Adipocyte (in vitro differentiated cells): ENCODE measurements around the gene TRAPPC11.

Experiments used
- DNase-seq: peaks from one replicate; pipeline ENCODE4 v3.0.0-alpha.2; 2015; ENCODE audit warnings: low read depth
- H3K27me3 ChIP-seq: replicated peaks from 2 replicates; pipeline ENCODE4 v1.7.0; 2013; ENCODE audit warnings: mild to moderate bottlenecking, low read length, moderate library complexity; ENCODE audit not compliant: control insufficient read depth, insufficient read depth
- H3K36me3 ChIP-seq: 2 replicates; pipeline ENCODE4 v1.7.0; 2013; ENCODE audit warnings: low read length, mild to moderate bottlenecking, moderate library complexity; ENCODE audit not compliant: control insufficient read depth, insufficient read depth, severe bottlenecking
- H3K4me1 ChIP-seq: 2 replicates; pipeline ENCODE4 v1.7.0; 2013; ENCODE audit warnings: mild to moderate bottlenecking, low read length, moderate library complexity; ENCODE audit not compliant: control insufficient read depth, insufficient read depth
- H3K4me3 ChIP-seq: 2 replicates; pipeline ENCODE4 v1.7.0; 2013; ENCODE audit warnings: mild to moderate bottlenecking, low read length, moderate library complexity
- H3K9ac ChIP-seq: 2 replicates; pipeline ENCODE4 v1.7.0; 2013; ENCODE audit warnings: mild to moderate bottlenecking, low read length, moderate library complexity
- H3K9me3 ChIP-seq: 2 replicates; pipeline ENCODE4 v1.7.0; 2013; ENCODE audit warnings: mild to moderate bottlenecking, low read length, moderate library complexity; ENCODE audit not compliant: control insufficient read depth

Gene TRAPPC11

GRCh38 chr4:183738961-183739360 lies 79.9 kb downstream of the TRAPPC11 start:
- Histone ChIP-seq H3K9me3 (no peaks in the 10 kb centered on the region), H3K9ac (no peak overlapping the region), H3K4me3 (no peak overlapping the region), H3K36me3 (no peaks in the 10 kb centered on the region), H3K27me3 (no peaks in the 10 kb centered on the region), H3K4me1 (peaks cover 3% of the 10 kb centered on the region)
- DNase-seq = no peak

GRCh38 chr4:183746305-183747229 lies 87.5 kb downstream of the TRAPPC11 start:
- Histone ChIP-seq H3K4me1 (peaks cover 4% of the 10 kb centered on the region), H3K4me3 (no peak overlapping the region), H3K36me3 (no peaks in the 10 kb centered on the region), H3K27me3 (no peaks in the 10 kb centered on the region), H3K9ac (no peak overlapping the region), H3K9me3 (peaks cover 4% of the 10 kb centered on the region)
- DNase-seq = peak; percentile 37

GRCh38 chr4:183747380-183747779 lies 88.3 kb downstream of the TRAPPC11 start:
- H3K4me3 ChIP-seq = no peak overlapping the region
- DNase-seq = no peak
- H3K4me1 ChIP-seq = peaks cover 4% of the 10 kb centered on the region
- peaks cover 6% of the 10 kb centered on the region for H3K9me3 ChIP-seq
- no peaks in the 10 kb centered on the region for H3K36me3 ChIP-seq
- no peak overlapping the region for H3K9ac ChIP-seq
- no peaks in the 10 kb centered on the region for H3K27me3 ChIP-seq

GRCh38 chr4:183747931-183748670 lies 89.0 kb downstream of the TRAPPC11 start:
- H3K9me3 ChIP-seq = peaks cover 6% of the 10 kb centered on the region
- no peak for DNase-seq
- peaks cover 4% of the 10 kb centered on the region for H3K4me1 ChIP-seq
- no peak overlapping the region for H3K4me3 ChIP-seq
- H3K36me3 ChIP-seq = no peaks in the 10 kb centered on the region
- H3K27me3 ChIP-seq = no peaks in the 10 kb centered on the region
- H3K9ac ChIP-seq = no peak overlapping the region

DNA sequence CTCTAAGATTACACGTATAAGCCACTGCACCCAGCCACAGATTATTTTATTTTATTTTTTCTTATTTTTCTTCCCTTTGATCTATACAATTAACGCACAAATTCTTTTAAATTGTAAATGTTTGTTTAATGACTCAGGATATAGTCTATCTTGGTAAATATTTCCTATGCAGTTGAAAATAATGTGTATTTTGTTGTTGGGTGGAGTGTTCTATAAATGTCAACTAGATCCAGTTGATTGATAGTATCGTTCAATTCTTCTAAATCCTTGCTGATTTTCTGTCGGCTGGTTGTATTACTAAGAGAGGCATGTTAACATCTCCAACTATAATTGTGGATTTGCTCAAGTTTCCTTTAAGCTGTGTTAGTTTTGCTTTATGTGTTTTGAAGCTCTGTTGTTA lies 92.0 kb downstream of the TRAPPC11 start:
- DNase-seq = no peak
- no peak overlapping the region for H3K4me3 ChIP-seq
- peaks cover 6% of the 10 kb centered on the region for H3K9me3 ChIP-seq
- H3K36me3 ChIP-seq = no peaks in the 10 kb centered on the region
- peaks cover 4% of the 10 kb centered on the region for H3K4me1 ChIP-seq
- no peaks in the 10 kb centered on the region for H3K27me3 ChIP-seq
- no peak overlapping the region for H3K9ac ChIP-seq

GRCh38 chr4:183755596-183755995 lies 96.5 kb downstream of the TRAPPC11 start:
- Histone ChIP-seq H3K9me3 (peaks cover 6% of the 10 kb centered on the region), H3K9ac (no peak overlapping the region), H3K36me3 (no peaks in the 10 kb centered on the region), H3K27me3 (no peaks in the 10 kb centered on the region), H3K4me3 (no peak overlapping the region), H3K4me1 (peaks cover 20% of the 10 kb centered on the region)
- DNase-seq = no peak

GRCh38 chr4:183757060-183757459 lies 98.0 kb downstream of the TRAPPC11 start:
- H3K27me3 ChIP-seq = no peaks in the 10 kb centered on the region
- H3K9ac ChIP-seq = no peak overlapping the region
- no peak for DNase-seq
- peaks cover 24% of the 10 kb centered on the region for H3K4me1 ChIP-seq
- no peak overlapping the region for H3K4me3 ChIP-seq
- no peaks in the 10 kb centered on the region for H3K36me3 ChIP-seq
- no peaks in the 10 kb centered on the region for H3K9me3 ChIP-seq

DNA sequence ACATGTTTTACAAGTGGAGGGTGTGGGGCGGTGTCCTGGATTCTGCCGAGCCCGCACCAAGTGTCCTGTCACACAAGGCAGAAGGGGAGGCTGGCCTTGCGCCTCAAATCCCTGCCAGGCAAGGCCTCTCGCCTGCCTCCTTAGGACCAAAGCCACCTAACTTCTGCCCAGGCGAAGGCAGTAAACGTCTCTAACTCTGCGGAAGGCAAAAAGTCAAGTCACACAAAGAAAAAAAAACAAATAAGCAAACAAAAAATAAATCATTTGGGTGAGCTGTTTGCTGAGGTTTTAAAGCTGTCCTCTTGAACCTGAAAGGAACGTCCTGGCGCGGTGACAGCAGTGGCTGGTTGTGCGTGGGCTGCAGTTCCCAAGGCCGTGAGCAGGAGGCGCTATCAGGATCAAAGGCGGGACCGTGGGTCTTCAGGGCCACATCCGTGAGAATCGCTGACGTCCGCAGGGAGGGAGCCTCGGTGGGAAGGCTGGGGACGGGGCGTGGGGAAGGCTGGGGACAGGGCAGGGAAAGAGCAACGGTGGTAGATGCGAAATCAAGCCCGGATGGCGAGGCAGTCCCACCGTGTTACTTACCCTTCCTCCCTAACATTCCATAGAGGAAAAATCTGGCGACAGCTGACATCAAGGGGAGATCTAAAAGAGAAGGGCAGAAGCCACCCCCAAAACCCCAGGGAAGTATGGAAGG lies 99.1 kb downstream of the TRAPPC11 start:
- peak overlapping the region; percentile 73 for H3K4me3 ChIP-seq
- peak overlapping the region; percentile 67 for H3K9ac ChIP-seq
- peaks cover 3% of the 10 kb centered on the region for H3K27me3 ChIP-seq
- no peaks in the 10 kb centered on the region for H3K9me3 ChIP-seq
- DNase-seq = no peak
- no peaks in the 10 kb centered on the region for H3K36me3 ChIP-seq
- H3K4me1 ChIP-seq = peaks cover 24% of the 10 kb centered on the region

- Histone ChIP-seq H3K27me3 (peaks cover 3% of the 10 kb centered on the region), H3K4me3 (peak overlapping the region; percentile 73), H3K4me1 (peaks cover 24% of the 10 kb centered on the region), H3K9ac (peak overlapping the region; percentile 67), H3K36me3 (no peaks in the 10 kb centered on the region), H3K9me3 (no peaks in the 10 kb centered on the region)
- no peak for DNase-seq
Measured at GRCh38 chr4:183758758-183759447, 99.8 kb downstream of the TRAPPC11 start.

- peaks cover 3% of the 10 kb centered on the region for H3K27me3 ChIP-seq
- no peaks in the 10 kb centered on the region for H3K9me3 ChIP-seq
- H3K9ac ChIP-seq = no peak overlapping the region
- DNase-seq = no peak
- no peak overlapping the region for H3K4me3 ChIP-seq
- no peaks in the 10 kb centered on the region for H3K36me3 ChIP-seq
- peaks cover 24% of the 10 kb centered on the region for H3K4me1 ChIP-seq
Measured at GRCh38 chr4:183760326-183760725, 101.2 kb downstream of the TRAPPC11 start.
